CD4-positive, alpha-beta T cell treated with Interleukin-17A for 1 hour (primary cell): ENCODE data around the gene DLG3.

Source experiments
- DNase-seq: peaks from one replicate; pipeline ENCODE4 v3.0.0-alpha.2; 2020

Gene DLG3

DNA sequence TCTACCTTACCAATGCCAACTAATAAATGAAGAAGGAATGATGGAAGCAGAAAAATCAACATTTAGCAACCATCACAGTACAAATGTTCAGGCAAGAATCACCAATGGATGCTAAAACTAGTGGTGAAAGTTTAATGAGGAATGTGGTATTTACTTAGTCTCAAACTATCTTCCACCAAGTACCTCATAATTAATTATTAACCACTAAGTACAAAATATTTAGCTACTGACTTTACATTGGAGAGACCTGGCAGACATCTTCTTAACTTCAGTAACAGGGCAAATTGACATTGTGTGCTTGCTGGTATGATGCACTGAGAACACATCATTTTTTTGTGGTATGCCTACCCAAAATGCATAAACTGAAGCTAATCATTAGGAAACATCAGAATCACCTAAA is 82.4 kb downstream of the DLG3 start:
- DNase-seq = no peak

- no peak for DNase-seq
These were observed 83.1 kb downstream of the DLG3 start for GRCh38 chrX:70527610-70528345.

DNA sequence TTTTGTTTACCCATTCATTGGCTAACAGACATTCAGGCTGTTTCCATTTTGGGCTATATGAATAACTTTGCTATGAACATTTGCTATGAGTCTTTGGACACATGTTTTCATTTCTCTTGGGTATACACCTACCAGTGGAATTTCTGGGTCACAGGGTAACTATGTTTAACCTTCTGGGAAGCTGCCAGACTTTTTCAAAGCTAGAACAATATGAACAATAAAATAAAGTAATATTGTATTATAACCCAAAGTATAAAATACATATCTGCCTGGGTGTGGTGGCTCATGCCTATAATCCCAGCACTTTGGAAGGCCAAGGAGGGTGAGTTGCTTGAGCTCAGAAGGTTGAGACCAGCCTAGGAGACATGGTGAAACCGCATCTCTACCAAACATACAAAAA is 90.6 kb downstream of the DLG3 start:
- DNase-seq = no peak

GRCh38 chrX:70549429-70549828 is 104.8 kb downstream of the DLG3 start:
- no peak for DNase-seq

DNA sequence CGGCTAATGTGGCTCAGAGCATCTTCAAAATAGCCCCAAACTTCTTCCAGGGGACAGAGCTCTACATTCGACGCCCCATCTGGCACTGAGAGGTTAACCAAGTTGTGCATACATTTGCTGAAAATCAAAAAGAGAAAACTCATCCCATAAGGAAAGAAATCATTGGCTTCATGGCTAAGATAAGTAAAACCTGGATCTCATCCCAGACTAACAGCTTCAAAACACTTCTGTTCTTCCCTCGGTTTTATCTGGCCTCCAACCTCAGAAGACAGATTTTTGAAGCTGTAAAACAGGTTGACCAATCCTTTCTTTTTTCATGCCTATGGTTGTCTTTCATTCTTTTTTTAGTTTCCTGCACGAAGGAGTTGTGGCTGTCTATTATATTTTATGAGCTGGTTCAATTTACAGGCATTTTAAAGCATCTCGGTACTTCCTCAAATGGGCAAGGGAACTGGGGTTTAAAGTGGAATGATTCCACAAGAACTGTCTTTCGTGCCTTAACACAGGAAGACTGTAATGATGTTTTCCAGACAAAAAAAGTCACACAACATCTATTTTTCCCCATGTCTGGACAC is 107.6 kb downstream of the DLG3 start:
- no peak for DNase-seq

GRCh38 chrX:70553516-70553915 is 108.9 kb downstream of the DLG3 start:
- no peak for DNase-seq

DNA sequence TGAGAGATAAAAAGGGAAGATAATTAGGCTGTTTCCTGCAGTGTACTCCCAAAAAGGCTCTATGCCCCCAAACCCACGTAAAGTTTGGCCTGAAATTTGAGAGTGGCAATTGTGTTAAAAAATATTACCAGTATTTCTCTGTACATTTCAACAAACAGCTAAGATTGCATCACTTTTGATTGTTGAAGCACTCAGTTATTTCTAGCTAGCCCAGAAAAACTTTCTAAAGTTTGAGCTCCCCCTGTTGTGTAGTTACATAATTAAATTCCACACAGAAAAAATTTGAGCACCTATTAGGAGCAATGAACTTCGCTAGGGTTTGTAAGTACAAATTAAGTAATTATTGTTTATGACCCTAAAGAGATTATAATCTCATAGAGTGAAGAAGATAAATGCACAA is 109.4 kb downstream of the DLG3 start:
- DNase-seq = peak; percentile 7

DNA sequence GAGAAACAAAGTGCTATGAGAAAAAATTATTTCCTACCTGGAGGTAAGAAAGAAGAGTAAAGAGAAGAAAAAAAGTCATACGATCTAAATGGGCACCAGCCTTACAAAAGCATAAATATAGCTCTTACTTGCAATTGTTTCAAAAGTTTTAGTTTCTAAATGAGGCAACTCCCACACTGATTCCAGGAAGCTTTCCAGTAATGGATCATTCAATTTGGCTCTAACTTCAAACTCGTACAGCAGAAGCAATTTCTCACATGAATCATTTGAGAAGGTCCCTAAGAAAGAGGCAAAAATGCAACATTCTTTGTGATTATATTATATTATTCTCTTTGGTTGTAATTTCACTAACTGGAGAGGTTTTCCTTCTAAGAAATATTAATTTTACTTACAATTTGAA is 109.9 kb downstream of the DLG3 start:
- DNase-seq = no peak

DNA sequence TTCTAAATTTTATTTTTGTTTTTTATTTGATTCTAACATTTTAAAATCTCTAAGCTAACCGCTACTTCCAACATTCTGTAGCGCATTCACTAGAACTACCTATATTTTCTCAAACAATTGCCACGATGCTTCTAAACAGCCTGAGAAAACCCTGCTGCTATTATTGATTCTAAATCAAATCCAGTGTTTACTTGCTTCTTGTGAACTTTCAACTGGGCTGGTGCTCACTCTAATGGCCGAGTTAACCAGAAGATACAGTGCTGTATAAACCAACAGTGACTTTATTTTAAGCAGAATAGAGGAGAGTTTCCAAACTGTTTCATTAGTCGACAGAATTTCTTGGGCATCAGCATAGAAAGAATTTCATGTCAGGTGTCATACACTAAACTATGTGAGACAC is 110.3 kb downstream of the DLG3 start:
- DNase-seq = no peak
